ENCODE data around the gene YTHDC1.
A peak's percentile ranks its signal among the peaks of the same experiment; 100 is the strongest.

Gene YTHDC1

DNA sequence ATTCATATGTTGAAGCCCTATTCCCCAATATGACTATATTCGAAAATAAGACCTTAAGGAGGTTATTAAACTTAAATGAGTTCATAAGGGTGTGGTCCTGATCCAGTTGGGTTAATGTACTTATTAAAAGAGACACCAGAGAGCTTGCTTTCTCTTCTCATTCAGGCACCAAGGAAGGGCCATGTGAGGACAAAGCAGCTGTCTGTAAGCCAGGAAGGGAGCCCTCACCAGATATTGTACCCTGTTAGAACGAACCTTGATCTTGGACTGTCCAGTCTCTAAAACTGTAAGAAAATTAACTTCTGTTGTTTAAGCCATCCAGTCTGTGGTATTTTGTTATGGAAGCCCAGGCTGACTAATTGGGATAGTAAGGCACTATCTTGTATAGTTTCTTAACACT, 9.1 kb upstream of the YTHDC1 start:
- H3K4me1 ChIP-seq (ENCODE audit: control insufficient read depth, insufficient read depth, low read length) = peaks cover 3% of the 10 kb centered on the region
- H3K9ac ChIP-seq (ENCODE audit: low read length) = no peak overlapping the region
- H3K9me3 ChIP-seq (ENCODE audit: control insufficient read depth, low read length) = peaks cover under 1% of the 10 kb centered on the region
- DNase-seq (ENCODE audit: low read depth) = no peak
- H3K36me3 ChIP-seq (ENCODE audit: control insufficient read depth, insufficient read depth, low read length, severe bottlenecking) = no peaks in the 10 kb centered on the region
- H3K4me3 ChIP-seq (ENCODE audit: low read length) = no peak overlapping the region
- H3K27me3 ChIP-seq (replicated peaks; ENCODE audit: control insufficient read depth, insufficient read depth, low read length) = no peaks in the 10 kb centered on the region

DNA sequence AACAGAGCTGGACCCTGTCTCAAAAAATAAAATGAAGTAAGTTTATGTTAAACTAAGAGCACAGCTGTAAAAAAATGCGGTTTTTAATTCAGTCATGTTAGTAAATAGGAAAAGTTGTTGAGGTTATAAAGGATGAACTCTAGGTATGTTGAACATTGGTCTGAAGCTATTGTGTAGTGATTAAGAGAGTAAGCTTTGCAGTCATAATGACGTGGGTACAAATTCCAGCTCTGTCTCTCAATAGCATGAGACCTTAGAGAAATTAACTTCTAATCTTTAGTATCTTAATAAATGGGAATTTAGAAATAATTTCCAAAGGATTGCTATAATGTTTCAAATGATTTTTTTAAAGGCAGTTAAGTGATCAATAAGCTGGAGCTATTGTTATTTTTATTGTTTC, 2.9 kb upstream of the YTHDC1 start:
- H3K9ac ChIP-seq (ENCODE audit: low read length) = no peak overlapping the region
- H3K36me3 ChIP-seq (ENCODE audit: control insufficient read depth, insufficient read depth, low read length, severe bottlenecking) = no peaks in the 10 kb centered on the region
- no peak overlapping the region for H3K4me3 ChIP-seq (ENCODE audit: low read length)

GRCh38 chr4:68349279-68349648, 626 bp downstream of the YTHDC1 start:
- Histone ChIP-seq H3K9ac (ENCODE audit: low read length) (peak overlapping the region; percentile 97), H3K4me1 (ENCODE audit: control insufficient read depth, insufficient read depth, low read length) (peaks cover 27% of the 10 kb centered on the region), H3K4me3 (ENCODE audit: low read length) (peak overlapping the region; percentile 99), H3K36me3 (ENCODE audit: control insufficient read depth, insufficient read depth, low read length, severe bottlenecking) (no peaks in the 10 kb centered on the region), H3K9me3 (ENCODE audit: control insufficient read depth, low read length) (no peaks in the 10 kb centered on the region), H3K27me3 (replicated peaks; ENCODE audit: control insufficient read depth, insufficient read depth, low read length) (no peaks in the 10 kb centered on the region)
- peak; percentile 65 for DNase-seq (ENCODE audit: low read depth)

More for the DNA sequence above, 2.9 kb upstream of the YTHDC1 start:
- H3K4me1 ChIP-seq (ENCODE audit: control insufficient read depth, insufficient read depth, low read length) = peaks cover 11% of the 10 kb centered on the region
- no peaks in the 10 kb centered on the region for H3K9me3 ChIP-seq (ENCODE audit: control insufficient read depth, low read length)
- DNase-seq (ENCODE audit: low read depth) = no peak
- no peaks in the 10 kb centered on the region for H3K27me3 ChIP-seq (replicated peaks; ENCODE audit: control insufficient read depth, insufficient read depth, low read length)

GRCh38 chr4:68348577-68348976, 1.3 kb downstream of the YTHDC1 start:
- H3K9me3 ChIP-seq (ENCODE audit: control insufficient read depth, low read length) = no peaks in the 10 kb centered on the region
- DNase-seq (ENCODE audit: low read depth) = peak; percentile 44
- H3K36me3 ChIP-seq (ENCODE audit: control insufficient read depth, insufficient read depth, low read length, severe bottlenecking) = no peaks in the 10 kb centered on the region
- peak overlapping the region; percentile 97 for H3K9ac ChIP-seq (ENCODE audit: low read length)
- H3K4me3 ChIP-seq (ENCODE audit: low read length) = peak overlapping the region; percentile 99
- peaks cover 27% of the 10 kb centered on the region for H3K4me1 ChIP-seq (ENCODE audit: control insufficient read depth, insufficient read depth, low read length)
- H3K27me3 ChIP-seq (replicated peaks; ENCODE audit: control insufficient read depth, insufficient read depth, low read length) = no peaks in the 10 kb centered on the region

DNA sequence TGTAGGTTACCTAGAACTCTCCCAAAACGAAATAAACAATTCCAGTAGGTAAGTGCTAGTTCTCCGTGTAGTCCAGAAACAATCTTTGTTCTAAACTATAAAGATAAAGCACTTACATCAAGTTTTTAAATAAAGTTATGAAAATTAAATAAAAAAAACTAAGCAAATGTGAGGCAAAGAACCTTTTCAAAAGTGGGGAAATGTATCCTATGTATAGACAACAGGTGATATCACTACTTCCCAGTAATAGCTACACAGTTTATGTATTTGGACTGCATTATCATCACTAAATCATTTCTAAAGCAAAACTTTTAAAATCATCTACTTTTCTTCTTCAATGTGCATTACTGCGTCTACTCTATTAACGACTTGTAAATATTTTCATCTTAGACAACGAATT, 2.0 kb downstream of the YTHDC1 start:
- Histone ChIP-seq H3K4me1 (ENCODE audit: control insufficient read depth, insufficient read depth, low read length) (peaks cover 27% of the 10 kb centered on the region), H3K27me3 (replicated peaks; ENCODE audit: control insufficient read depth, insufficient read depth, low read length) (no peaks in the 10 kb centered on the region), H3K36me3 (ENCODE audit: control insufficient read depth, insufficient read depth, low read length, severe bottlenecking) (no peaks in the 10 kb centered on the region), H3K4me3 (ENCODE audit: low read length) (peak overlapping the region; percentile 99), H3K9ac (ENCODE audit: low read length) (peak overlapping the region; percentile 97), H3K9me3 (ENCODE audit: control insufficient read depth, low read length) (no peaks in the 10 kb centered on the region)
- no peak for DNase-seq (ENCODE audit: low read depth)

DNA sequence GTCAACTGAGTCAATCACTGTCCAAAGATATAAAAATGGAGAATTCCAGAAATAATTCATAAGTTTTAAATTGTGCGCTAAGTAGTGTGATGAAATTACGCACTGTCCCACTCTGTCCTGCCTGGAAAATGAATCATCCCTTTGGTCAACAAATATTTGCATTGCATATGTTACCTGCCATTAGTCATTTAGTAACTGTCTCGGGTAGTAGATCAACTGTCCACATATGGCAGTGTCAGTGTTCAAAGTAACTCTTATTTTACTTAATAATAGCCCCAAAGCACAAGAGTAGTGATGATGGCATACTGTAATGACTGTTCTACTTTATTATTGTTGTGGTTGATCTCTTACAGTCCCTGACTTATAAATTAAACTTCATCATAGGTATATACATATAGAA, 3.4 kb downstream of the YTHDC1 start:
- DNase-seq (ENCODE audit: low read depth) = no peak
- Histone ChIP-seq H3K9ac (ENCODE audit: low read length) (no peak overlapping the region), H3K36me3 (ENCODE audit: control insufficient read depth, insufficient read depth, low read length, severe bottlenecking) (no peaks in the 10 kb centered on the region), H3K4me3 (ENCODE audit: low read length) (peak overlapping the region; percentile 99), H3K27me3 (replicated peaks; ENCODE audit: control insufficient read depth, insufficient read depth, low read length) (no peaks in the 10 kb centered on the region), H3K4me1 (ENCODE audit: control insufficient read depth, insufficient read depth, low read length) (peaks cover 34% of the 10 kb centered on the region), H3K9me3 (ENCODE audit: control insufficient read depth, low read length) (no peaks in the 10 kb centered on the region)

GRCh38 chr4:68344785-68345184, 5.1 kb downstream of the YTHDC1 start:
- no peaks in the 10 kb centered on the region for H3K27me3 ChIP-seq (replicated peaks; ENCODE audit: control insufficient read depth, insufficient read depth, low read length)
- no peak for DNase-seq (ENCODE audit: low read depth)
- H3K4me3 ChIP-seq (ENCODE audit: low read length) = no peak overlapping the region
- H3K36me3 ChIP-seq (ENCODE audit: control insufficient read depth, insufficient read depth, low read length, severe bottlenecking) = no peaks in the 10 kb centered on the region
- H3K9me3 ChIP-seq (ENCODE audit: control insufficient read depth, low read length) = no peaks in the 10 kb centered on the region
- no peak overlapping the region for H3K9ac ChIP-seq (ENCODE audit: low read length)
- H3K4me1 ChIP-seq (ENCODE audit: control insufficient read depth, insufficient read depth, low read length) = peaks cover 36% of the 10 kb centered on the region

DNA sequence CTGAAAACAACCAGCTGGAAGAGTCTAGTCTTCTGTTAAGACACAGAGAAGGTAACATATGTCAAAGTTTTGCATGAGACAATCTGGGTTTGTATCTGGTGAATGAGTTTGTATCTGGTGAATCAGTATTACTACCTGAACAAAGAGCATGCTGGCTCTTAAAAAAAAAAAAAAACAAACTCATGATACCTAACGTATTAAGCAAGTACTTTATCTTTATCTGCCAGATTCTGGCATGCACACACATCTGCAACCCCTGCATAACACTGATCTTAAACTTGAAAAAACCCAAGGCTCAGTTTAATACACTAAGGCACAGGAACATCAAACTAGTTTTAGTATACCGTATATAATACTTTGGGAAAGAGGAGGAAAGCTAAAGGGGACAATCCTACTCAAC, 5.8 kb downstream of the YTHDC1 start:
- H3K9ac ChIP-seq (ENCODE audit: low read length) = no peak overlapping the region
- no peaks in the 10 kb centered on the region for H3K36me3 ChIP-seq (ENCODE audit: control insufficient read depth, insufficient read depth, low read length, severe bottlenecking)
- H3K4me1 ChIP-seq (ENCODE audit: control insufficient read depth, insufficient read depth, low read length) = peaks cover 36% of the 10 kb centered on the region
- no peaks in the 10 kb centered on the region for H3K27me3 ChIP-seq (replicated peaks; ENCODE audit: control insufficient read depth, insufficient read depth, low read length)
- H3K4me3 ChIP-seq (ENCODE audit: low read length) = no peak overlapping the region
- DNase-seq (ENCODE audit: low read depth) = no peak
- H3K9me3 ChIP-seq (ENCODE audit: control insufficient read depth, low read length) = no peaks in the 10 kb centered on the region

DNA sequence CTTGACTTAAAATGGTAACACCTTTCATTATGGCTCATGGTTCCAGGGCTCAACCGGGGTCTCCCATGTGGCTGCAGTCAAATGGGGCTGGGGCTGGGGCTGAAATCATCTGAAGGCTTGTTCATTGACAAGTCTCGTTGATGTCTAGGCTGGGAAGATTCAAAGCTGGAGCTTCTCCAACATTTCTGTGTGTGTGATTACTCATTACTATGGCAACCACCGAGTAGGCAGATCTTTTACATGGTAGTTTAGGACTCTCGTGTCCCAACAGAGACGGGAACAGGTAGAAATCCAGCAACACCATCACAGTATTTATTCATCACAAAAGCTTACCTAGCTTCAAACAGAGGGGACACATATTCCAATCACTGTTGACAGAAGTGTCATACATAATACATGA, 7.8 kb downstream of the YTHDC1 start:
- DNase-seq (ENCODE audit: low read depth) = peak; percentile 30

GRCh38 chr4:68338625-68339024, 11.3 kb downstream of the YTHDC1 start:
- no peak for DNase-seq (ENCODE audit: low read depth)
- Histone ChIP-seq H3K27me3 (replicated peaks; ENCODE audit: control insufficient read depth, insufficient read depth, low read length) (no peaks in the 10 kb centered on the region), H3K9me3 (ENCODE audit: control insufficient read depth, low read length) (no peaks in the 10 kb centered on the region), H3K4me3 (ENCODE audit: low read length) (no peak overlapping the region), H3K36me3 (ENCODE audit: control insufficient read depth, insufficient read depth, low read length, severe bottlenecking) (peaks cover 40% of the 10 kb centered on the region), H3K4me1 (ENCODE audit: control insufficient read depth, insufficient read depth, low read length) (peaks cover 22% of the 10 kb centered on the region), H3K9ac (ENCODE audit: low read length) (no peak overlapping the region)

More for the DNA sequence above, 7.8 kb downstream of the YTHDC1 start:
- Histone ChIP-seq H3K9ac (ENCODE audit: low read length) (no peak overlapping the region), H3K27me3 (replicated peaks; ENCODE audit: control insufficient read depth, insufficient read depth, low read length) (no peaks in the 10 kb centered on the region), H3K4me1 (ENCODE audit: control insufficient read depth, insufficient read depth, low read length) (peaks cover 31% of the 10 kb centered on the region), H3K4me3 (ENCODE audit: low read length) (no peak overlapping the region), H3K9me3 (ENCODE audit: control insufficient read depth, low read length) (no peaks in the 10 kb centered on the region), H3K36me3 (ENCODE audit: control insufficient read depth, insufficient read depth, low read length, severe bottlenecking) (peaks cover 9% of the 10 kb centered on the region)

DNA sequence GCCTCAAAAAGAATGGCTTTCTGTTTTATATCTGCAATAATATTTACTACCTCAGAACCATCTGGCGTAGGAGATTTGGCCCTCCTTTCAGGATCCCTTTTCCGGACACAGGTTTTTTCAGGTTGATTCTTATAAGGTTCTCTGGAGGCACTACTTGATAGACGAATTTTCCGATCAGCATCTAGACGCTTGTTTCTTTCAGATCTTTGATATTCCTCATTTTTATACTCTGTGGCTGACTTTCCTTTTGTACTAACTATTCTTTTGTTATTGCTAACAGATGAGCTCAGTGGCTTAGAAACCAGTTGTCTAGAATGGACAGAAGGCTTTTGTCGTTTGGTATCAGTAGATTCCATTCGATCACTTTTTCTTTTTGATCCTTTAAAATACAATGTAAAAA, 12.4 kb downstream of the YTHDC1 start:
- Histone ChIP-seq H3K27me3 (replicated peaks; ENCODE audit: control insufficient read depth, insufficient read depth, low read length) (no peaks in the 10 kb centered on the region), H3K4me3 (ENCODE audit: low read length) (no peak overlapping the region), H3K9me3 (ENCODE audit: control insufficient read depth, low read length) (no peaks in the 10 kb centered on the region), H3K36me3 (ENCODE audit: control insufficient read depth, insufficient read depth, low read length, severe bottlenecking) (peaks cover 50% of the 10 kb centered on the region), H3K4me1 (ENCODE audit: control insufficient read depth, insufficient read depth, low read length) (peaks cover 25% of the 10 kb centered on the region), H3K9ac (ENCODE audit: low read length) (no peak overlapping the region)
- DNase-seq (ENCODE audit: low read depth) = no peak

GRCh38 chr4:68337004-68337403, 12.9 kb downstream of the YTHDC1 start:
- H3K4me1 ChIP-seq (ENCODE audit: control insufficient read depth, insufficient read depth, low read length) = peaks cover 21% of the 10 kb centered on the region
- peaks cover 55% of the 10 kb centered on the region for H3K36me3 ChIP-seq (ENCODE audit: control insufficient read depth, insufficient read depth, low read length, severe bottlenecking)

More at GRCh38 chr4:68337004-68337403, 12.9 kb downstream of the YTHDC1 start:
- H3K4me3 ChIP-seq (ENCODE audit: low read length) = no peak overlapping the region
- no peaks in the 10 kb centered on the region for H3K27me3 ChIP-seq (replicated peaks; ENCODE audit: control insufficient read depth, insufficient read depth, low read length)
- no peak for DNase-seq (ENCODE audit: low read depth)
- no peaks in the 10 kb centered on the region for H3K9me3 ChIP-seq (ENCODE audit: control insufficient read depth, low read length)
- H3K9ac ChIP-seq (ENCODE audit: low read length) = no peak overlapping the region

All from adipocyte (in vitro differentiated cells).